ENCODE measurements around the gene MYL6B. TPM values are rescaled to one million over a fixed set of nuclear protein-coding genes. Genes with fewer than 3 reads are reported as not detected.

The MYL6B gene
- total and polyA plus RNA-seq, 2 experiments from 2014 or later = 96.9 to 164 TPM

DNA sequence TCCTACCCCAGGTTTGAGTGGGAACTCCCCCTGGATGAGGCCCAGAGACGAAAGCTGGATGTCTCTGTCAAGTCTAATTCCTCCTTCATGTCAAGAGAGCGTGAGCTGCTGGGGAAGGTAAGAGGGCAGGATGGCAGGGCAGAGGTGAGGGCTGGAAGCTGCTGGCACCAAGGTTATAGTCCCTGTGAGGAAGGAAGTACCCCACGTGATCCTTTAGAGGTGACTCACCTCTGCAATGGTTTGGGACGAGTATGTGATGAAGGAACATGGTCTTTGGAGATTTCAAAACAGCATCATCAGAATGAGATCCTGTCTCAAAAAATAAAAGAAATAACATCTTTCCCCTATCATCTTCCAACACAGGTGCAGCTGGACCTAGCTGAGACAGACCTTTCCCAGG lies 9.2 kb upstream of the MYL6B start (continued):
- TF ChIP-seq EZH2 (IDR thresholded peaks at IDR 0.05; ENCODE audit: low read depth, unreplicated experiment) (no peak), NANOG (IDR thresholded peaks at IDR 0.05; ENCODE audit: borderline replicate concordance) (no peak), CREB1 (CRISPR knock-in tag; IDR thresholded peaks at IDR 0.05; ENCODE audit: low read depth) (no peak)
- TF ChIP-seq, protein P1, sequence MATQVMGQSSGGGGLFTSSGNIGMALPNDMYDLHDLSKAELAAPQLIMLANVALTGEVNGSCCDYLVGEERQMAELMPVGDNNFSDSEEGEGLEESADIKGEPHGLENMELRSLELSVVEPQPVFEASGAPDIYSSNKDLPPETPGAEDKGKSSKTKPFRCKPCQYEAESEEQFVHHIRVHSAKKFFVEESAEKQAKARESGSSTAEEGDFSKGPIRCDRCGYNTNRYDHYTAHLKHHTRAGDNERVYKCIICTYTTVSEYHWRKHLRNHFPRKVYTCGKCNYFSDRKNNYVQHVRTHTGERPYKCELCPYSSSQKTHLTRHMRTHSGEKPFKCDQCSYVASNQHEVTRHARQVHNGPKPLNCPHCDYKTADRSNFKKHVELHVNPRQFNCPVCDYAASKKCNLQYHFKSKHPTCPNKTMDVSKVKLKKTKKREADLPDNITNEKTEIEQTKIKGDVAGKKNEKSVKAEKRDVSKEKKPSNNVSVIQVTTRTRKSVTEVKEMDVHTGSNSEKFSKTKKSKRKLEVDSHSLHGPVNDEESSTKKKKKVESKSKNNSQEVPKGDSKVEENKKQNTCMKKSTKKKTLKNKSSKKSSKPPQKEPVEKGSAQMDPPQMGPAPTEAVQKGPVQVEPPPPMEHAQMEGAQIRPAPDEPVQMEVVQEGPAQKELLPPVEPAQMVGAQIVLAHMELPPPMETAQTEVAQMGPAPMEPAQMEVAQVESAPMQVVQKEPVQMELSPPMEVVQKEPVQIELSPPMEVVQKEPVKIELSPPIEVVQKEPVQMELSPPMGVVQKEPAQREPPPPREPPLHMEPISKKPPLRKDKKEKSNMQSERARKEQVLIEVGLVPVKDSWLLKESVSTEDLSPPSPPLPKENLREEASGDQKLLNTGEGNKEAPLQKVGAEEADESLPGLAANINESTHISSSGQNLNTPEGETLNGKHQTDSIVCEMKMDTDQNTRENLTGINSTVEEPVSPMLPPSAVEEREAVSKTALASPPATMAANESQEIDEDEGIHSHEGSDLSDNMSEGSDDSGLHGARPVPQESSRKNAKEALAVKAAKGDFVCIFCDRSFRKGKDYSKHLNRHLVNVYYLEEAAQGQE (IDR thresholded peaks at IDR 0.05; ENCODE audit: unreplicated experiment) = no peak
- TF ChIP-seq, protein P2, sequence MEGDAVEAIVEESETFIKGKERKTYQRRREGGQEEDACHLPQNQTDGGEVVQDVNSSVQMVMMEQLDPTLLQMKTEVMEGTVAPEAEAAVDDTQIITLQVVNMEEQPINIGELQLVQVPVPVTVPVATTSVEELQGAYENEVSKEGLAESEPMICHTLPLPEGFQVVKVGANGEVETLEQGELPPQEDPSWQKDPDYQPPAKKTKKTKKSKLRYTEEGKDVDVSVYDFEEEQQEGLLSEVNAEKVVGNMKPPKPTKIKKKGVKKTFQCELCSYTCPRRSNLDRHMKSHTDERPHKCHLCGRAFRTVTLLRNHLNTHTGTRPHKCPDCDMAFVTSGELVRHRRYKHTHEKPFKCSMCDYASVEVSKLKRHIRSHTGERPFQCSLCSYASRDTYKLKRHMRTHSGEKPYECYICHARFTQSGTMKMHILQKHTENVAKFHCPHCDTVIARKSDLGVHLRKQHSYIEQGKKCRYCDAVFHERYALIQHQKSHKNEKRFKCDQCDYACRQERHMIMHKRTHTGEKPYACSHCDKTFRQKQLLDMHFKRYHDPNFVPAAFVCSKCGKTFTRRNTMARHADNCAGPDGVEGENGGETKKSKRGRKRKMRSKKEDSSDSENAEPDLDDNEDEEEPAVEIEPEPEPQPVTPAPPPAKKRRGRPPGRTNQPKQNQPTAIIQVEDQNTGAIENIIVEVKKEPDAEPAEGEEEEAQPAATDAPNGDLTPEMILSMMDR (conservative IDR thresholded peaks at IDR 0.05; ENCODE audit: low read depth in 2 of 2) = no peak

DNA sequence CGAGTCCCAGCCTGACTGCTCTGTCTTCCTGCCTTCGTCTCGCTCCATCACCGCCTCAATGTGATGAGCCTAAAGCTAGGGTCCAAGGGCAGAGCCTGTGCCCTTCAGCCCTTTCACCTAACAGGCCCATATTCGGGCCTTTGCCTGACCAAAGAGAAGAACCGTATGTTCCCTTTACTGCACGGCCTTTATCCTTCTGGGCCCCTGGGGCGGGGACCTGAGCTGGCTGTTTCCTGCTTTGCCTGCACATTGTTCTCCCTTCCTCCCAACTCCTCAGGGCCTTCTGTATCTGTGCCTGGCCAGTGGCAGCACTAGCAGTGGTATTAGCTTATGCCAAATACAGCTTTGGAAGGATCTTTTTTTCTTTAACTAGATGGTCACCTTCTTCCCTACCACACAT lies 8.5 kb upstream of the MYL6B start:
- H3K4me1 ChIP-seq (ENCODE audit: insufficient read depth) = no peaks in the 10 kb centered on the region
- H3K36me3 Mint-ChIP-seq (ENCODE audit: low read depth) = peaks cover 65% of the 10 kb centered on the region

More for the DNA sequence above, 8.5 kb upstream of the MYL6B start:
- Histone ChIP-seq H3K27ac (ENCODE audit: low read depth) (no peak overlapping the region), H3K4me3 (no peak overlapping the region), H3F3A (replicated peaks; ENCODE audit: low read depth) (peaks cover 6% of the 10 kb centered on the region; the same call in 1 of the 2 replicates), H3K4me2 (no peak overlapping the region), H3K27me3 (ENCODE audit: insufficient read depth) (no peaks in the 10 kb centered on the region), H2AFZ (no peak overlapping the region), H3K79me2 (replicated peaks; ENCODE audit: insufficient read depth) (no peaks in the 10 kb centered on the region), H3K9me2 (ENCODE audit: insufficient read depth) (no peaks in the 10 kb centered on the region), H3K36me3 (ENCODE audit: insufficient read depth) (peaks cover 50% of the 10 kb centered on the region), H4K20me1 (replicated peaks; ENCODE audit: insufficient read depth) (no peaks in the 10 kb centered on the region; the same call in 1 of the 2 replicates)
- Mint-ChIP-seq H3K27me3 (ENCODE audit: insufficient read depth, low read depth, poor library complexity) (peaks cover 4% of the 10 kb centered on the region), H3K4me1 (no peaks in the 10 kb centered on the region), H3K27ac (no peak overlapping the region), H3K9me3 (no peaks in the 10 kb centered on the region), H3K4me3 (no peak overlapping the region)
- TF ChIP-seq STAT1 (IDR thresholded peaks at IDR 0.05; ENCODE audit: unreplicated experiment) (no peak), EZH2 (IDR thresholded peaks at IDR 0.05; ENCODE audit: low read depth, unreplicated experiment) (no peak), EZH2phosphoT487 (IDR thresholded peaks at IDR 0.05; ENCODE audit: unreplicated experiment) (no peak), CREB1 (CRISPR knock-in tag; IDR thresholded peaks at IDR 0.05; ENCODE audit: low read depth) (no peak)
- TF ChIP-seq, protein P3, sequence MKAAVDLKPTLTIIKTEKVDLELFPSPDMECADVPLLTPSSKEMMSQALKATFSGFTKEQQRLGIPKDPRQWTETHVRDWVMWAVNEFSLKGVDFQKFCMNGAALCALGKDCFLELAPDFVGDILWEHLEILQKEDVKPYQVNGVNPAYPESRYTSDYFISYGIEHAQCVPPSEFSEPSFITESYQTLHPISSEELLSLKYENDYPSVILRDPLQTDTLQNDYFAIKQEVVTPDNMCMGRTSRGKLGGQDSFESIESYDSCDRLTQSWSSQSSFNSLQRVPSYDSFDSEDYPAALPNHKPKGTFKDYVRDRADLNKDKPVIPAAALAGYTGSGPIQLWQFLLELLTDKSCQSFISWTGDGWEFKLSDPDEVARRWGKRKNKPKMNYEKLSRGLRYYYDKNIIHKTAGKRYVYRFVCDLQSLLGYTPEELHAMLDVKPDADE (IDR thresholded peaks at IDR 0.05) = no peak
- TF ChIP-seq, protein P1 (IDR thresholded peaks at IDR 0.05; ENCODE audit: unreplicated experiment) = no peak
- no peak for DNase-seq (ENCODE audit: low spot score)
- ATAC-seq = no peak

Data from GM23338 (cell line).